NOMO-1 (cell line): ENCODE data around the gene IQSEC1.

ENCODE experiments used
- DNase-seq, 2 experiments: peaks; one replicate each; lab custom pipeline; 2025; ENCODE audit not compliant: unreplicated experiment in 2 of 2; lab: John Stamatoyannopoulos, UW

IQSEC1 gene

DNA sequence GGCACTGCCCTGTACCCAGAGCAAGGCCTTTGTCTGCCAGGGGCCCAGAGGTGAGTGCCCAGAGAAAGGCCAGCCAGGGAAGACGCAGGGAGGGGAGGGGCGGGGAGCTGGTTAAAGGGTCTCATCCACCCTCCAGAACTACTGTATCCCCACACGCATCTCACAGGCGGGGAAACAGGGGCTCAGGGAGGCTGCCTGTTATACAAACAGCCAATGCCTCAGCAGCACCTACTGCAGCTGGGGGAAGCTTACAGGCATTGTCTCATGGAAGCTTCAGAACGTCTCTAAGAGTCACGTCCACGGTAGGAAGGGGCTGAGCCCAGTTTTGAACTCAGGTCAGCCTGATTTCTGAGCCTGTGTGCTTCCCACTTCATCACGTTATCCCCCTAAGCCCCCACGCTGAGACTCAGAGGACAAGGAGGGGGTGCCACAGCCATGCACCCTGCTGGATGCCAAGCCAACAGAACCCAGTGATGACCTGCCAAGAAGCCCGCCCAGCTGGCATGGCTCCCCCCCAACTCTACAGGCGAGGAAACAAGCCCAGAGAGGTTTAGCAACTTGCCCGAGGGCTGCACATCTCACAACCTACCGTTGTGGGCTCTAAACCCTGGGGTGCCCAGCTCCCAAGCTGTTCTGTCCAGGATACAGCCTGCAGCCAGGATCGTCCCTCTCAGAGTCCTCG, 54.5 kb downstream of the IQSEC1 start:
- DNase-seq = no peak

DNA sequence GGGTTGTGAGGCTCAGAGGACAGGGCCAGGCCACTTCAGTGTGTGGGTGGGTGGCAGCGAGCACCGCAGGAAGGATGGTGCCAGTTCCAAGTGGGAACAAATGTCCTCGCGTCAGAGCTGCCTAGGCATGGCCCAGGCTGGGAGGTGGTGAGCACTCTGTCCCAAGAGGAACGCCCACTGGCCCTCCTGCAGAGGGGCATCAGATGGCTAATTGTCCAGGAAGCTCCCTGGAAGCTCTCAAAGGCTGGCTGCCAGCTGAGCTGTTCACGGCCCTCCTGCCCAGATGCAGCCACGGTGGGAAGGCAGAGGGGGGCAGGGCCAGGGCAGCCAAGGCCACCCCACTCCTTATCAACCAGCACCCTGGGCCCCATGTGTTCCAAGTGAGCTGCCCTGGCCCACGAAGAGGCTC, 55.2 kb downstream of the IQSEC1 start:
- DNase-seq = no peak

GRCh38 chr3:13017361-13018042, 55.7 kb downstream of the IQSEC1 start:
- DNase-seq = no peak

DNA sequence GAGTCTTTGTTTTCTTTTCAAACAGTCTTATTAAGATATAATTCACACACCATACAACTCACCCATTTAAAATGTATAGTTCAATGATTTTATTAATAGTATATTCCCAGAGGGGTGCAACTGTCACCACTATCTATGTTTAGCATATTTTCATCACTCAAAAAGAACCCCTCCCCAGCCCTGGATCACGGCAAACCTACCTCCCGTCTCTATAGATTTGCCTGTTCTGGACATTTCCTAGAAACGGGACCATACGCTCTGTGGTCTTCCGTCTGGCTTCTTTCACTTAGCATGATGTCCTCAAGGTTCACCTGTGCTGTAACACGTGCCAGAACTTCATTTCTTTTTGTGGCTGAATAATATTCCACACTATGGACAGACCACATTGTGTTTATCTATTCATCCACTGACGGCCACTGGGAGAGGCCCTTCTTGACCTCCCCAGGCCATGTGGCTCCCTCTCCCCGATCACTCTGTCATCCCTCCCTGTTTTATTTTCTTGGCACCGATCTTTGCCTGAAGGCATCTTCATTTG, 56.4 kb downstream of the IQSEC1 start:
- no peak for DNase-seq

DNA sequence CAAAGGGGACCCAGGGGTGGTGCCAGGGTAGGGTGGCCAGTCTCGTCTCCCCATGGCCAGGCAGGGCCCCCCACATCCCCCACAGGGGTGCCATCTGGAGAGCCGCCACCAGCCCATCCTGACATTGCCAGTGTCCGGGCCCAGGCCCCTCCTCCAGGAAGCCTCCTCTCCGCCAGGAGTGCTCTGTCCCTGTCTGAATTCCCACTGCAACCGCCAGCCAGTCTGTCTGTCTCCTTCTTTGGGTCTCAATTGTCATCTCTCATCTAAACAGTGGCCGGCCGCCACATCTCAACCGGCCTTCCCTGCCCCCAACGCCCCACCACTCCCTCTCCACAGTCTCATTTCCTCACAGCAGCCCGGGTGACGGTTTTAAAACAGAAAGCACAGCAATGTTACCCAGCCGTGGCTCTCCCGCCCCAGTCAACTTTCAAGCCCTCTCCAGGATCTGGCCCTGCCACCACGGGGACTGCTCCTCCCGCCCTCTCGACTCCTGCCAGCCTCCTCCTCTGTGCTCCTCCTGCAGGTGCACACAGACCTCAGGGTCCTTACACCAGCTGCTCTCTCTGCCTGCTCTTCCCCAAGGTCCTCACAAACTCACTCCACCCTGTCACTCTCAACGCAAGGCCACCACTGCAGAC, 57.0 kb downstream of the IQSEC1 start:
- DNase-seq = peak; percentile 78 to 81

DNA sequence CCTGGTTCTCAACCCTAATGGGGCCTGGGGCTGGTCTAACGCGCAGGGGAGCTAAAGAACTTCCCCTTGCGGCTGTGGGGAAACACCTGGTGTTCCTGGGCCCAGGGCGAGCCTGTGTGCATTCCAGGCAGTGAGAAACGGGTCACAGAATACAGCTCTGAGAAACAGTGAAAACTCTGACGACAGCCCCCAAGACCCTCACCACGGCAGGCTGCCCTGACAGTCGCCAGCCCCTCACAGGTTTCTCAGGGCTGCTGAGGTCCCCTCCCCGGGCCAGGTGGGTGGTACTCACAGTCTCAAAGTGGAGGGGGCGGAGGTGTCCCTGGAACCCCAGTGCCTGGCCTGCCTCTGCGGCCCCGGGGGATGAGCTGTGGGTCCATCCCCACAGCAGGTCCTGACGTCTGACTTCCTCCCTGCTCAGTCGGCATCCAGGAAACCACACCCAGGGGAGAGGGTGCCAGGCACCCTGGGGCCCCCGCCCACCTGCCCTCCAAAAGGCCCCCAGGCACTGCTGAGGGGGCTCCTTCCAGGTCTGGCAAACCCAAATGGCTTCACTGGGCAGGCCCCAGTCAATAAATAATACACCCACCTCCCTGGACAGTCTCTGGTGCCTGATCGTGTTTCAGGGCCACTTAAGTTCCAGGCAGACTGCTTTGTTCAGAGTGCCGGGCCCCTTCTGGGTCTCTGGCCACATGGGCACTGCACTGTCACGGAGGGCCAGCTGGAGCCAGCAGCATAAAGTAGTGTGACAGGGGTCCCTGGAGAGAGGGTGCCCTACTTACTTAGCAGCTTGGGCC, 57.7 kb downstream of the IQSEC1 start:
- DNase-seq = peak in 1 of 2 experiments; percentile 49

DNA sequence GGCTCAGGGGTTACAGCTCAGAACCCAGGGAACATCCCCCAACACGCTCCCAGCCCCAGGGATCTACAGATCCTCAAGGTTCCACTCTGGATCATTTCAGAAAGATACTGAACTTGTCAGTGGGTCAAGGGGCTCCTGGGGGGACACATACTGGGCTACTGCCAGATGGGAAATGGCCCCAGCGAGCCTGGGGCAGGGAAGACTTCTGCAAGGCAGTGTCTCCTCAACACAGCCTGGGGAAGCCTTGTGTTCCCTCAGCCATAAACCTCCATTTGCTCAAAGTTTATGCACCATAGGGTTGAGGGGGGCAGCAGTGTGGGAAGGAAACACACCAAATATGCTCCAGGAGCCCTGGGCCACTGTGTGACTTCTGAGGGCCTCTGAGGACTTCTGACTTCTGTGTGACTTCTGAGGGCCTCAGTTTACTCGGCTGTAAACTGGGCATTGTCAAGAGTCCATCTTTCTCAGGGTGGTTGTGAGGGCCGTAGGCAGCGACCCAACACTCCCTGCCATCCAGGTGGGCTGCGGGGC, 58.4 kb downstream of the IQSEC1 start:
- DNase-seq = peak in 1 of 2 experiments; percentile 10

- DNase-seq = no peak
Observed at GRCh38 chr3:13013994-13014754, 59.1 kb downstream of the IQSEC1 start.

- no peak for DNase-seq
Observed at GRCh38 chr3:13013566-13013965, 59.7 kb downstream of the IQSEC1 start.

DNA sequence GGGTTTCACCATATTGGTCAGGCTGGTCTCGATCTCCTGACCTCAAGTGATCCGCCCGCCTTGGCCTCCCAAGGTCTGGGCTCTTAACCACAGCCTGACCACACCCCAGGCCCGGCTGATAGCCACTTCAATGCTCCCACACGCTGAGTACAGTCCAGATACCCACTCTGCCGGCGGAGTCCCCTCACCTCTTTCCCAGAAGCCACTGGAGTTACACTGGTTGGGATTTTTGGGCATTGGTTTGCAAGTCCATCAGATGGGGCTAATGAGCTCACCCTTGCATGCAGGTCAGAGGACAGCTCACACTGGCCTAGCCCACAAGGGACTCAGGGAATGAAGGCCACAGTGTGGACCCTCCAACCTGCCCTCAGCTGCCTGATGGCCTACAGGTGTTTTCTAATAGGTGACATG, 60.1 kb downstream of the IQSEC1 start:
- DNase-seq = no peak

GRCh38 chr3:13012221-13012691, 61.0 kb downstream of the IQSEC1 start:
- peak; percentile 90 to 95 for DNase-seq

DNA sequence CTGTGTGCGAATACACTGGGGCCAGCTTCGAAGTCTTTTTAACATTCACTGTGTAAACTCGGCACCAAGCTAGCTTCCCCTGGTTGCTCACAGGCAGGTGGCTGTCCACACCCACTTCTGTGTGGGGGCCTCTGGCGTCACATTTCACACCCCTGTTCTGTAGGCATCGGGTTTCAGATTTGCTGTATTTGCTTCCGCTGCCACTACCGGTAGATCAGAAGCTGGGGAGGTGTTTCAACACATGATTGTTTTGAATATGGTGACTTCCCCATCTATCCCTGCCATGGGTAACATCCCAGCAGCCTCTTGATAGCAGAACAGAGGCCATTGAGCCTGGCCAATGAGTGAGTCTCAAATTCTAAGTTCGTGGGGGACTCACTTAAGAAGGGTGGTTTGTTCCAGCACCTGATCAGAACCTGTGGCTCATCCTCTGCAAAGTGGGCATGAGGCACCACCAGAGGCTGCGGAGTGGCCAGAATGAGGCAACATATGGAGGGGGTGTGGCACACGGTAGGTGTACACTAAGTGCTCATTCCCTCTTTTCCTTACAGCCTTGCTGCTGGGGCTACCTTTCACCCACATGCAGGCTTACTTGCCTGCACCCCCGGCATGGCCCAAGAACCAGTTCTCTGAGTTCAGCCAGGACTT, 61.5 kb downstream of the IQSEC1 start:
- DNase-seq = peak; percentile 83 to 89

- no peak for DNase-seq
Observed at GRCh38 chr3:13010780-13011572, 62.3 kb downstream of the IQSEC1 start.

DNA sequence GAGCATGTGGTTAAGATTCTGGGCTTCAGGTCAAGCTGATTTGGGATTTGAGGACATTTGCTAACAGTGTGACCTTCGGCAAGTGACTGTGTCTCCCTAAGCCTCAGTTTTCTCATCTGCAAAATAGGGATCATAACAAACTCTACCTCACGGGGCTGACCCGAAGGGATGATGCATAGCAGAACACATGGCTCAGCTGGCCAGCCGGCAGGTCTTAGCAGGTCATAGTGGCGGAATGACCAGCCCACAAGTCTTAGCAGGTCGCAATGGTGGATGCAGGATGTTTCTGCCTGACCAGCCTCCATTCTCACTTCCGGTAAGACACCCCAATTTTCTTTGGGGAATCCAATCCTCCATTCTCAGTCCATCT, 63.3 kb downstream of the IQSEC1 start:
- no peak for DNase-seq

DNA sequence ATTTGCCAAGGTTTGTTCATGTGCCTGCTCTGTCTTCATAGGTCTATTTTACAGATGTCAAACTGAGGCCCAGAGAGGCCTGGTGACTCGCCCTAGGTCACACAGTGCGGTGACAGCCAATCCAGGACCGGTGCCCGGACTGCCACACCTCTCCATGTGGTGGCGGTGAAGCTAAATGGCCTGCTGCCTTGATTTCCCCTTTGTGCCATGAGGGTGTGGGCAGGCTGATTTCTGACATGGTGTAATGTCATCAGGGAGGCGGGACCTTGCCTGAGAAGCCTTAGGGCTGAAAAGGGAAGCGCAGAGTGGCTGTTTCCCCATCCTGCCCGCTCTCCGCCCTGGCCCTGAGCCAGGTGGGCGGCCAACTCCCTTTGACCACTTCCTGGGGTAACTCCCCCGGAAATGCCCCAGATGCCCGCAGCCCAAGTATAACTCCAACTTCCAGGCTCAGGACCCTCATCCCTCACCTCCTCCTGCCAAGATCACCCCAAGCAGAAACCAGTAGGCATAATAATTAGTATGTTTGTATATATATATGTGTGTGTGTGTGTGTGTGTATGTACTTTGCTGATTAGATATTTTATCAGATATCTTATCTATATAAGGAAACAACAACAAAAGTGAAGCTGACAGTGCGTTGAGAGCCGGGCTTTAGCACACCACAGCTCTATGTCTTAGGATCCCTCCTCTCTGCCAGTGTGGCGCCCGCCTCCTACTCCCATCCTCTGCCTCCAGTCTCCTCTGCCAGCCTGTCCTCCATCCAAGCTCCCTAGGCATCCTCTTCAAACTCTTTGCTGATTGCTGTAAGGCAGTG, 63.9 kb downstream of the IQSEC1 start:
- DNase-seq = peak; percentile 93 to 97

DNA sequence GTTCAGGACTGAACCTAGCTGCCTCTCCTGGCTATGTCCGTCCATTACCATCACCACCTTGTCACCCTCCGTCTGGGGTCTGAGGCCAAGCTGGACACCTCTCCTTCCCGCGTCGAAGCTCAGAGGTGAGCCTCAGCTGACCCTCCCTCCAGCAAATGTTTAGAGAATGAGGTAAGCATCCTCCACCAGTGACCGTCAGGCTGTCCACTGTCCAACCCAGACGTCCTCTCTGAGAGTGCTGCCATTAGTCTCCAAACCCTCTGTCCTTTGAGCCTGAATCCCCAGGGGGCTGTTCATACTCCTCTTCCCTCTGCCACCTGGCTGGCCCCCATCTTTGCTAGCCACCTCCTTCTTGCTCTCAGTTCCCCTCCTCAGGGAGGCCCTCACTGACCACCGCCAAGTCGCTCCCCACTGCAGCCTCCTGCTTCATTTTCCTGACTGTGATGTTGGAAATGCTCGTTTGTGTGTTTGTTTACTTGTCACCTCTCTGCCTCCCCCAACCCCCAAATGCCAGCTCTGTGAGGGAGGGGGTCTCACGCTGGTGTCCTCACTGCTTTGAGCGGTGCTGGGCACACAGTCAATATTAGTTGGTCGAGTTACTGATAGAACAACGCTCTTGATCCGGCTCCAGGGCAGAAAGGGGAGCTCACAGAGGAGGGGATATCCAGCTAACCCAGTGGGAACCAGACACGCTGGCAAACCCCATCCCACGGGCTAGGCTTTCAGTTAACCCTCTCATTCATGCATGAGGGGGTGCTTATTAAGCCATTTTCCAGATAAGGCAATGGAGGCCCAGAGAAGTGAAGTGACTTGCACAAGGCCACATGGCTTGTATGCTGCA, 64.9 kb downstream of the IQSEC1 start:
- DNase-seq = no peak
